Measurements from ENCODE around the gene NINL.

DNA sequence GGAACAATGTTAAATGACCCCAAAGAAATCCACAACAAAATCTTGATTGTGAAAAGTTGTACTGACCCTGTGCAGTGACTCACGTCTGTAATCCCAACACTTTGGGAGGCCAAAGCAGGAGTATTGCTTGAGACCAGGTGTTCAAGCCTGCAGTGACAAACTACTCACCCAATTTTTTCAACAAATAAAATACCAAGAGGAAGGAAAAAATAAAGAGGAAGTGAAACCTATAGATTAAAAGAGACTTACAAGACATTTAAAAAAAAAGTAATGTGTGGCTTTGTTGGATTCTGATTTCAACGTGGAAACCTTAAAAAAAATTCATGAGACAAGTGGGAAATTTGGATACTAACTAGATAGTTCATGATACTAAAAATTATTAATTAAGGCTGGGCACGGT, 146.0 kb downstream of the NINL start:
- TF ChIP-seq ZNF274 (IDR thresholded peaks at IDR 0.05; ENCODE audit: low read depth, low read length) (no peak), SUZ12 (IDR thresholded peaks at IDR 0.05; ENCODE audit: extremely low read depth, insufficient read depth, insufficient read length) (no peak)
